Measurements from ENCODE around the gene C1orf53. TPM values are rescaled to one million over a fixed set of nuclear protein-coding genes. Genes with fewer than 3 reads are reported as not detected.

Gene C1orf53
- 2.8 TPM for total RNA-seq

DNA sequence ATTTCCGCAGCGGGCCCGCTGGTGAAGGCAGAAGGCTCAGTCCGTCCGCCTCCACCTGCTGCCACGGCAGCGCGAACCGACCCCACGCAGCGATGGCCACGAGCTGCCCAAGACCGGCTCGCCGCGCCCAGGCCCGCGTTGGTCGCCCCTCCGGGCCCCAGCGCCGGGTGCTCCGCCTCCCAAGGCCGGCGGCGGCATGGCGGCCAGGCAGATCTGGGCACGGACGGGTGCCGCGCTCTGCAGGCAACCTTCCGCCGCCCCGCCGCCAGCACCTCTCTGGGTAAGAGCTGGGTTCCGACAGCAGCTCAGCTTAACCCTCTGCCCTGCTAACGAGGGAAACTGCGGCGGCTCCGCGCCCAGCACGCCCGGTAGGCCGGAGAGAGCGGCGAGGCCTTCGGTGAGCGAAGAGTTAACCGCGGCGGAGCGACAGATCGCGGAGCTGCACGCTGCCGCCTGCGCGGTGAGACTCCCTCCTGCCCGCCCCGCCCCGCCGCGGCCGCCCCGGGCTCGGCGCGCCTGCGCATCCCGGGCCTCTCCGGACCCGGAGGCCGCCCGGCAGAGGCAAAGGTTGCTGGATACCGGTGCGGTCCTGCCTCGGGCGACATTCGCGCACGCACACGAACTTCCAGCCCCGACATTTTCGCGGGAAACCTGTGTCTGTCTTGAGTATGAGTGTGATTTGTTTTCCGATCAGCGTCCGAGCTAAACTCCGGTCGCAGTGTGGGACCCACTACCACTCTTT is at the start of gene C1orf53:
TSS of gene C1orf53 (plus strand) at position 177 of the 742 bp plus-strand sequence. CDS start at position 197, 20 bp downstream.

Other genes starting within 250 kb of the C1orf53 start
- 55.6 TPM for gene DENND1B, start 127.2 kb upstream of the C1orf53 start, total RNA-seq
- 73.4 TPM for gene LHX9, start 14.7 kb downstream of the C1orf53 start, total RNA-seq

All from diencephalon (tissue), 1 donor.